HL-60 (cell line): Measurements from ENCODE around the gene SNX9.

Experiments used
- DNase-seq, 2 experiments: peaks; one replicate each; pipeline ENCODE4 v3.0.0-alpha.2; 2010 to 2020; ENCODE audit warnings: low read depth in 1 of 2, low spot score in 1 of 2
- H3K27ac ChIP-seq: fragments of 250-450 bp; sonication (Bioruptor Pico); replicated peaks from 2 replicates; pipeline ENCODE4 v1.5.1; 2020; ENCODE audit warnings: mild to moderate bottlenecking, moderate library complexity
- H3K27me3 ChIP-seq: fragments of 250-450 bp; sonication (Bioruptor Pico); 2 replicates; pipeline ENCODE4 v1.5.1; 2021; ENCODE audit warnings: mild to moderate bottlenecking, moderate library complexity; ENCODE audit not compliant: insufficient read depth, poor library complexity, severe bottlenecking
- H3K4me3 ChIP-seq: replicated peaks from 2 replicates; pipeline ENCODE4 v1.5.1; 2011; ENCODE audit warnings: mild to moderate bottlenecking, control low read depth, low read length; ENCODE audit not compliant: insufficient read depth
- CTCF ChIP-seq: IDR thresholded peaks from one replicate; pipeline ENCODE4 v1.5.1; 2011; ENCODE audit warnings: low read length, control low read depth, inconsistent platforms; ENCODE audit not compliant: insufficient read depth
- GABPA ChIP-seq: IDR thresholded peaks from 2 replicates; pipeline ENCODE4 v1.6.1; 2012; ENCODE audit warnings: low read depth
- POLR2AphosphoS5 ChIP-seq: IDR thresholded peaks from 2 replicates; pipeline ENCODE4 v1.6.1; 2012; ENCODE audit warnings: low read depth
- REST ChIP-seq: IDR thresholded peaks from 2 replicates; pipeline ENCODE4 v1.6.1; 2012; ENCODE audit warnings: low read depth; ENCODE audit not compliant: insufficient replicate concordance
- SPI1 ChIP-seq: IDR thresholded peaks from 2 replicates; pipeline ENCODE4 v1.6.1; 2012; ENCODE audit warnings: low read depth, mild to moderate bottlenecking, borderline replicate concordance

SNX9 gene

GRCh38 chr6:157812425-157813171 lies 10.4 kb upstream of the SNX9 start:
- Histone ChIP-seq H3K27ac (no peak overlapping the region), H3K4me3 (no peak overlapping the region), H3K27me3 (no peaks in the 10 kb centered on the region)
- TF ChIP-seq REST = no peak
- TF ChIP-seq CTCF = no peak
- TF ChIP-seq GABPA = no peak
- no peak for TF ChIP-seq POLR2AphosphoS5
- TF ChIP-seq SPI1 = no peak
- DNase-seq = no peak

- no peak for DNase-seq
- Histone ChIP-seq H3K27me3 (no peaks in the 10 kb centered on the region), H3K27ac (no peak overlapping the region), H3K4me3 (no peak overlapping the region)
- TF ChIP-seq POLR2AphosphoS5 (no peak), CTCF (no peak), REST (no peak), GABPA (no peak), SPI1 (no peak)
Measured at GRCh38 chr6:157813191-157813590, 9.9 kb upstream of the SNX9 start.

GRCh38 chr6:157813750-157814455 lies 9.1 kb upstream of the SNX9 start:
- no peak for DNase-seq
- TF ChIP-seq POLR2AphosphoS5 (no peak), SPI1 (no peak), CTCF (no peak)
- Histone ChIP-seq H3K27me3 (no peaks in the 10 kb centered on the region), H3K4me3 (no peak overlapping the region), H3K27ac (no peak overlapping the region)
